K562 (cell line): ENCODE measurements around the gene RNF31. TPM values are rescaled to one million over a fixed set of nuclear protein-coding genes. Genes with fewer than 3 reads are reported as not detected.

ENCODE experiments used
- ATAC-seq: fragments of 200-7000 bp; cut with Tn5 transposase; 3 replicates; pipeline ENCODE4 v1.9.1; 2020; ENCODE audit warnings: moderate library complexity
- BruUV-seq: library from RNA; stranded (reverse); fragments of 400-500 nt; replicated peaks from 2 replicates; lab custom pipeline; 2021; lab: Mats Ljungman, UMichigan
- CTCF ChIA-PET: fragments of 300-600 bp; formaldehyde crosslinking; extraction: SDS; loops from one replicate; lab custom pipeline; 2021; ENCODE audit warnings: low intra/inter-chr PET ratio; lab: Yijun Ruan, JAX
- POLR2A ChIA-PET: fragments of 300-600, 350-650 bp; sonication (Branson Sonifier 250); formaldehyde crosslinking; extraction: SDS; loops from one replicate; lab custom pipeline; 2021; ENCODE audit warnings: antibody characterized with exemption, inconsistent platforms; lab: Yijun Ruan, JAX
- DNase-seq, 4 experiments: peaks; one replicate each; pipeline versions ENCODE4 v3.0.0 to v3.0.0-alpha.2; 2011 to 2018; ENCODE audit warnings: low spot score in 3 of 4, mixed read lengths in 3 of 4; ENCODE audit errors: extremely low read depth in 1 of 4
- FAIRE-seq: peaks from 2 replicates; lab custom pipeline; 2011; peaks lifted over from hg19 to GRCh38; lab: Jason Lieb, UNC
- H2AFZ ChIP-seq: 2 replicates; pipeline ENCODE4 v1.6.0; 2011; ENCODE audit warnings: low read depth, low read length, control low read depth, inconsistent platforms
- H3K27ac ChIP-seq: fragments of 200-600 bp; 3 replicates; pipeline ENCODE4 v1.8.0; 2011; ENCODE audit warnings: low read depth, mild to moderate bottlenecking, control low read depth, inconsistent platforms, low read length, moderate library complexity, mixed read lengths; ENCODE audit errors: extremely low read depth
- H3K27me3 ChIP-seq, 2 experiments: fragments of 300-600 bp in 1 of 2; 2 replicates in 1 of 2; 3 replicates in 1 of 2; pipeline versions ENCODE4 v1.6.0 to v1.8.0; 2011; ENCODE audit warnings: inconsistent platforms in 2 of 2, low read length in 2 of 2, mild to moderate bottlenecking in 1 of 2, mixed read lengths in 1 of 2, moderate library complexity in 1 of 2; ENCODE audit not compliant: control insufficient read depth in 2 of 2, insufficient read depth in 2 of 2
- H3K36me3 ChIP-seq: fragments of 300-600 bp; 3 replicates; pipeline ENCODE4 v1.8.0; 2011; ENCODE audit warnings: mild to moderate bottlenecking, low read length, inconsistent platforms; ENCODE audit not compliant: control insufficient read depth, insufficient read depth
- H3K4me1 ChIP-seq, 2 experiments: fragments of 200-600 bp in 1 of 2; replicated peaks in 1 of 2; 2 replicates in 1 of 2; 3 replicates in 1 of 2; pipeline versions ENCODE4 v1.5.1 to v1.8.0; 2011; ENCODE audit warnings: inconsistent platforms in 2 of 2, low read length in 2 of 2, mild to moderate bottlenecking in 1 of 2, mixed read lengths in 1 of 2, moderate library complexity in 1 of 2; ENCODE audit not compliant: control insufficient read depth in 2 of 2, insufficient read depth in 2 of 2
- H3K4me2 ChIP-seq: 2 replicates; pipeline ENCODE4 v1.6.1; 2011; ENCODE audit warnings: low read length, control low read depth, inconsistent platforms, mixed read lengths; ENCODE audit not compliant: insufficient read depth
- H3K4me3 ChIP-seq: fragments of 200-600 bp; sonication (generic), shearing (Covaris generic); 2 replicates; pipeline ENCODE4 v1.5.1; 2016; ENCODE audit warnings: control low read depth, inconsistent platforms
- H3K79me2 ChIP-seq: fragments of 200-600 bp; 3 replicates; pipeline ENCODE4 v1.8.0; 2011; ENCODE audit warnings: low read length, inconsistent platforms; ENCODE audit not compliant: control insufficient read depth, insufficient read depth
- H3K9ac ChIP-seq, 2 experiments: 2 replicates each; pipeline versions ENCODE4 v1.6.0 to v1.6.1; 2011; ENCODE audit warnings: low read depth in 2 of 2, low read length in 2 of 2, control low read depth in 1 of 2, inconsistent platforms in 1 of 2, mild to moderate bottlenecking in 1 of 2, mixed read lengths in 1 of 2; ENCODE audit not compliant: insufficient read depth in 1 of 2
- H3K9me1 ChIP-seq: one replicate; pipeline ENCODE4 v1.6.0; 2011; ENCODE audit warnings: inconsistent platforms, mild to moderate bottlenecking, low read length, moderate library complexity; ENCODE audit not compliant: control insufficient read depth, insufficient read depth
- H3K9me3 ChIP-seq: replicated peaks from 2 replicates; pipeline ENCODE4 v1.5.1; 2011; ENCODE audit warnings: low read depth, low read length, inconsistent platforms; ENCODE audit not compliant: control insufficient read depth, insufficient read depth
- H4K20me1 ChIP-seq: replicated peaks from 2 replicates; pipeline ENCODE4 v1.6.1; 2011; ENCODE audit warnings: low read length, inconsistent platforms, mixed read lengths; ENCODE audit not compliant: control insufficient read depth, insufficient read depth
- DMBX1 ChIP-seq: fragments of 250-450 bp; sonication (Bioruptor Pico); IDR thresholded peaks from 2 replicates; pipeline ENCODE4 v1.8.0; 2022; ENCODE audit warnings: inconsistent platforms, mild to moderate bottlenecking, moderate library complexity, borderline replicate concordance
- DNMT1 ChIP-seq: fragments of 450-650 bp; IDR thresholded peaks from 2 replicates; pipeline ENCODE4 v1.6.1; 2016; ENCODE audit warnings: antibody characterized with exemption, mild to moderate bottlenecking
- ETS1 ChIP-seq: conservative IDR thresholded peaks from 2 replicates; pipeline ENCODE4 v1.6.1; 2011; ENCODE audit warnings: low read depth, mild to moderate bottlenecking, low read length; ENCODE audit not compliant: control insufficient read depth
- RBFOX2 ChIP-seq: fragments of 200-400 bp; formaldehyde crosslinking; IDR thresholded peaks from 2 replicates; pipeline ENCODE4 v1.6.1; 2017; ENCODE audit warnings: low read depth, mild to moderate bottlenecking, low read length, moderate library complexity
- UBTF ChIP-seq, 2 experiments: IDR thresholded peaks; 2 replicates each; pipeline ENCODE4 v1.6.1; 2012; ENCODE audit warnings: improper control_type of control experiment in 2 of 2, low read depth in 2 of 2, low read length in 2 of 2, borderline replicate concordance in 1 of 2
- XRCC3 ChIP-seq: fragments of 450-650 bp; IDR thresholded peaks from 2 replicates; pipeline ENCODE4 v1.6.1; 2017; ENCODE audit warnings: mild to moderate bottlenecking, moderate library complexity
- ZBTB1 ChIP-seq: sonication (generic); formaldehyde crosslinking; IDR thresholded peaks from 2 replicates; pipeline ENCODE4 v1.8.1; 2023; ENCODE audit warnings: missing genetic modification reagents, low read depth, mild to moderate bottlenecking, borderline replicate concordance
- ZNF280B ChIP-seq: fragments of 250-450 bp; sonication (Bioruptor Pico); IDR thresholded peaks from 2 replicates; pipeline ENCODE4 v1.5.1; 2021; ENCODE audit warnings: mild to moderate bottlenecking
- WGBS: fragments of 100-300 bp; shearing (Covaris generic); methylation state at CpG from one replicate; pipeline ENCODE4 v1.1.6; 2016; ENCODE audit warnings: low coverage, mixed read lengths; ENCODE audit not compliant: insufficient coverage; ENCODE audit errors: missing lambda C conversion rate; 5-methylcytosine and 5-hydroxymethylcytosine counted together
- in situ Hi-C: fragments of 300-500 bp; cut with MboI; formaldehyde crosslinking; loops from 4 replicates; pipeline ENCODE4 v1.15.0; 2018; ENCODE audit warnings: inconsistent platforms, mixed read lengths
- intact Hi-C: fragments of 100-400 bp; cut with micrococcal nuclease; formaldehyde crosslinking; loops from 2 replicates; pipeline ENCODE4 v1.14.2; 2022
- polyA plus RNA-seq, 8 experiments: library from polyadenylated mRNA; depleted of rRNA in 4 of 8; stranded (reverse) in 5 of 8; unstranded in 3 of 8; fragments of >200 nt; fragmentation: Nextera tagmentation in 2 of 8; fragmentation: Illumina TruSeq in 1 of 8; extraction: Ambion mirVana in 2 of 8; extraction: Trizol in 1 of 8; gene quantifications; 2 replicates each; pipeline versions ENCODE4 v1.2.1 to v1.2.3, GENCODE V29; 2011 to 2014; ENCODE audit warnings: inconsistent platforms in 1 of 8, missing spikeins in 1 of 8
- total RNA-seq, 7 experiments: library from RNA; depleted of rRNA in 6 of 7; stranded (reverse); fragments of >200 nt in 6 of 7; fragmentation: Illumina TruSeq in 2 of 7; extraction: Trizol in 2 of 7; gene quantifications; 2 replicates each; pipeline versions ENCODE4 v1.2.1 to v1.2.3, GENCODE V29; 2011 to 2021; ENCODE audit warnings: low replicate concordance in 1 of 7

RNF31 gene
- total and polyA plus RNA-seq, 9 of the 15 experiments (the other 6 are each of a cell fraction or from before 2014, with no cell fraction given), result 3.1 to 47.6 (median 19.1) TPM

GRCh38 chr14:24100197-24100981 is 46.9 kb upstream of the RNF31 start:
- no peaks in the 10 kb centered on the region; the same call in 1 of the 2 replicates for H3K9me3 ChIP-seq
- peaks cover 3 to 4% of the 10 kb centered on the region in 2 experiments; a peak in 3 of 5 replicates for H3K4me1 ChIP-seq
- peaks cover 63% of the 10 kb centered on the region; the same call in 2 of the 3 replicates for H3K36me3 ChIP-seq
- ChIA-PET CTCF (no interaction called here), POLR2A (interaction anchor here (0.6 kb wide), 2 partner anchors 35 to 735 kb away, joined by 3 read pairs; no protein-coding TSS in a partner anchor)
- H3K4me2 ChIP-seq, result no peak overlapping the region
- peaks cover 16% of the 10 kb centered on the region for H3K79me2 ChIP-seq
- WGBS, result 64% methylated on average over 4 of the region's 4 CpGs
- in situ Hi-C loops (no loop called here), intact Hi-C loops (no loop called here)
- FAIRE-seq (no peak), ATAC-seq (peak; percentile 12), DNase-seq (no peak)
- no peaks in the 10 kb centered on the region for H3K9me1 ChIP-seq
- H3K9ac ChIP-seq, result no peak overlapping the region; a peak in 1 of 4 replicates
- BruUV-seq, result TSS peak; percentile 2
- H4K20me1 ChIP-seq, result no peaks in the 10 kb centered on the region
- H3K4me3 ChIP-seq, result no peak overlapping the region
- H3K27ac ChIP-seq, result no peak overlapping the region
- TF ChIP-seq ETS1 (no peak), ZNF280B (no peak), RBFOX2 (0 out of 2 replicates have a peak, but pooled peaks have one; percentile 8), ZBTB1 (CRISPR knock-in tag) (no peak), XRCC3 (no peak), DNMT1 (no peak), UBTF (IDR thresholded peaks at IDR 0.05; ENCODE audit: borderline replicate concordance in 1 of 2, low read depth in 2 of 2, low read length in 2 of 2) (no peak), DMBX1 (CRISPR knock-in tag) (no peak)
- no peak overlapping the region for H2AFZ ChIP-seq
- H3K27me3 ChIP-seq, result no peaks in the 10 kb centered on the region
